Fibroblast of gingiva (primary cell): Measurements from ENCODE around the gene CARHSP1.
"Not testable (repeated sequence)": the region's sequence is repeated elsewhere in the genome, so short reads cannot be mapped to it uniquely, and the experiment has no call there.

Experiments used
- DNase-seq: peaks from one replicate; pipeline ENCODE4 v3.0.0-alpha.2; 2011; ENCODE audit warnings: low read depth

Gene CARHSP1

GRCh38 chr16:8872071-8872470, 3.3 kb upstream of the CARHSP1 start:
- no peak for DNase-seq

- DNase-seq = not testable (repeated sequence)
Measured at GRCh38 chr16:8869988-8870241, 1.1 kb upstream of the CARHSP1 start.

- DNase-seq = no peak
Measured at GRCh38 chr16:8869212-8869987, 594 bp upstream of the CARHSP1 start.

GRCh38 chr16:8867932-8868415, 832 bp downstream of the CARHSP1 start:
- no peak for DNase-seq

- no peak for DNase-seq
Measured at GRCh38 chr16:8867216-8867931, 1.4 kb downstream of the CARHSP1 start.

GRCh38 chr16:8866884-8867215, 2.0 kb downstream of the CARHSP1 start:
- no peak for DNase-seq

GRCh38 chr16:8866118-8866883, 2.5 kb downstream of the CARHSP1 start:
- no peak for DNase-seq

- DNase-seq = no peak
Measured at GRCh38 chr16:8865145-8865882, 3.5 kb downstream of the CARHSP1 start.

- no peak for DNase-seq
Measured at GRCh38 chr16:8864480-8865110, 4.2 kb downstream of the CARHSP1 start.

- no peak for DNase-seq
Measured at GRCh38 chr16:8863594-8864424, 5.0 kb downstream of the CARHSP1 start.

- no peak for DNase-seq
Measured at GRCh38 chr16:8862309-8863130, 6.3 kb downstream of the CARHSP1 start.

GRCh38 chr16:8861563-8862308, 7.1 kb downstream of the CARHSP1 start:
- DNase-seq = no peak

GRCh38 chr16:8859913-8860881, 8.6 kb downstream of the CARHSP1 start:
- peak; percentile 70 for DNase-seq

GRCh38 chr16:8858994-8859912, 9.6 kb downstream of the CARHSP1 start:
- DNase-seq = no peak

GRCh38 chr16:8855972-8856371, 12.8 kb downstream of the CARHSP1 start:
- no peak for DNase-seq

- DNase-seq = no peak
Measured at GRCh38 chr16:8855051-8855786, 13.6 kb downstream of the CARHSP1 start.
